Stimulated activated naive B cell treated with anti-CD40 and anti-IgM and Interleukin-4, amounts not matched to agents 10 μg/mL and 1 μg/mL and 100 μg/mL, for 72 hours (primary cell): ENCODE data around the gene MMP23B.
A peak's percentile ranks its signal among the peaks of the same experiment; 100 is the strongest.
"Not testable (repeated sequence)": the region's sequence is repeated elsewhere in the genome, so short reads cannot be mapped to it uniquely, and the experiment has no call there.

Experiments used
- ATAC-seq, 2 donors: fragments of 150-1000 bp; cut with Tn5 transposase; replicated peaks; 2 replicates each; pipeline ENCODE4 v1.10.0; 2021; ENCODE audit warnings: moderate library complexity in 1 of 2
- DNase-seq: peaks from one replicate; pipeline ENCODE4 v3.0.0; 2021
- H3K27ac Mint-ChIP-seq: one replicate; pipeline ENCODE4 v1.8.0; 2022; ENCODE audit warnings: mild to moderate bottlenecking, mixed read lengths
- H3K27me3 Mint-ChIP-seq, 2 donors: one replicate each; pipeline ENCODE4 v1.8.0; 2022; ENCODE audit warnings: mixed read lengths in 2 of 2
- H3K36me3 Mint-ChIP-seq, 2 donors: one replicate each; pipeline ENCODE4 v1.8.0; 2022; ENCODE audit warnings: mixed read lengths in 2 of 2, mild to moderate bottlenecking in 1 of 2
- H3K4me1 Mint-ChIP-seq, 2 donors: one replicate each; pipeline ENCODE4 v1.8.0; 2022; ENCODE audit warnings: mixed read lengths in 2 of 2, mild to moderate bottlenecking in 1 of 2
- H3K4me3 Mint-ChIP-seq, 2 donors: one replicate each; pipeline ENCODE4 v1.8.0; 2022; ENCODE audit warnings: mild to moderate bottlenecking in 2 of 2, mixed read lengths in 2 of 2, moderate library complexity in 1 of 2
- H3K9me3 Mint-ChIP-seq, 2 donors: one replicate each; pipeline ENCODE4 v1.8.0; 2022; ENCODE audit warnings: mixed read lengths in 2 of 2, mild to moderate bottlenecking in 1 of 2

MMP23B gene

DNA sequence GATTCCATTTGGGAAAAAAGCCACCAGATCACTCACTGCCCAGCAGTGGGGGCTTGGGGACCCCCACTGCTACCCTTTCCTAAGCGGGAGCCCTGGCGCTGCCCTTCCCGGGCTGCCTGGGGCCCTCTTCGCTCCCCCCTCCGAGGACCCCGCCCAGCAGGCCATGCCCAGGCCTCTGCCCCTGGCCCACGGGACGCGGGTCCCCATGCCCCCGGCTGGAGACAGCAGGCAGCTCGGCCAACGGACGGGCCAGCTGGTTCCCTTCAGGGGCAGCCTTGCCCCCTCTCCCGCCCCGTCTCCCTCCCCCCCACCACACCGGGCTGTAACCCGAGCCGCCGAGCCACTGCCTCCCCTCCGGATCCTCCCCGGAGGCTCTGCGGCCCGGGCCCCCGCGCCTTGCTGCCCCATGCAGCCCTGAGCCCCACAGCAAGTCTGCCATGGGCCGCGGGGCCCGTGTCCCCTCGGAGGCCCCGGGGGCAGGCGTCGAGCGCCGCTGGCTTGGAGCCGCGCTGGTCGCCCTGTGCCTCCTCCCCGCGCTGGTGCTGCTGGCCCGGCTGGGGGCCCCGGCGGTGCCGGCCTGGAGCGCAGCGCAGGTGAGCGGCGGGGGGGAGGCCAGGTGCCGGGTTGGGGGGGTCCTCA, at the start of gene MMP23B:
Gene MMP23B, plus strand, starts transcription at position 392 of the 639 bp plus-strand sequence. Its CDS starts 46 bp downstream, at position 438.
- no peak for DNase-seq
- H3K36me3 Mint-ChIP-seq, result peaks cover 4 to 8% of the 10 kb centered on the region in 2 donors
- peak within 1 kb of the TSS; percentile 91 for H3K27ac Mint-ChIP-seq
- peaks cover 0 to 2% of the 10 kb centered on the region in 2 donors for H3K9me3 Mint-ChIP-seq
- no peak for ATAC-seq
- peaks cover 9 to 11% of the 10 kb centered on the region in 2 donors for H3K27me3 Mint-ChIP-seq
- H3K4me1 Mint-ChIP-seq, result peaks cover 4 to 5% of the 10 kb centered on the region in 2 donors
- H3K4me3 Mint-ChIP-seq, result peak within 1 kb of the TSS; percentile 41 to 55

DNA sequence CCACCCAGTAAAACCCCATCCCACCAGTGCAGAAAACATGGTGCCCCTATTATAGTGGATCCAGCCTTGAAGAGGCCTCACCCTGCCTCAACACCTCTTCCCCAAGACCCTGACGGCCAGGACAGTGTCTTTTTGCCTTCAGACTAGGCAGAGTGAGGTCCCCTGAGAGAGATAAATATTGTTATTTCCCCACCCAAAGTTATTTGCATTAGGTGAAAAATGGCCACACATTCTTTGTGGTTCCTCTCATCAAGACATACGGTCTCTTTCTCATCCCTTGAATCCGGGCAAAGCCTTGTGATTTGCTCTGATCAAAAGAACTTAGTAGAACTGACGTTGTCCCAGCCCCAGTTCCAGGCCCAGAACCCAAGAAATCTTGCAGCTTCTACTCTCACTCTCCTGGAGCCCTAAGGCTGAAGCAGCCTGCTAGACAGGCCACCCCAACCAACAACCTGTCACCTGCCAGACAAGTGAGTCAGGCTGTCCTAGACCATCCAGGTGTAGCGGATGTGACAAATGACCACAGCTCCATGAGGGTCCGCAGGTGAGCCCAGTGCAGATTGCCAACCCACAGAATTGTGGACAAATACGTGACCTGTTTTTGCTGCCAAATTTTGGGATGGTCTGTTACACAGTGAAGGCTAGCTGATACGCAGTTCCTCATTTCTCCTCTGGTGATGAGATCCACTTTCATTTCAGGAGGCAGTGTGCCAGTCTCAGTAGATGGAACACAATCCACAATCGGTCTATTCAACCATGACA, 49.2 kb upstream of the MMP23B start:
- Mint-ChIP-seq H3K9me3 (no peaks in the 10 kb centered on the region), H3K4me1 (no peaks in the 10 kb centered on the region), H3K27ac (no peak overlapping the region), H3K4me3 (no peak overlapping the region), H3K27me3 (peaks cover 9 to 18% of the 10 kb centered on the region in 2 donors), H3K36me3 (no peaks in the 10 kb centered on the region)
- DNase-seq, result no peak
- ATAC-seq, result peak in 1 of 2 donors; percentile 27

DNA sequence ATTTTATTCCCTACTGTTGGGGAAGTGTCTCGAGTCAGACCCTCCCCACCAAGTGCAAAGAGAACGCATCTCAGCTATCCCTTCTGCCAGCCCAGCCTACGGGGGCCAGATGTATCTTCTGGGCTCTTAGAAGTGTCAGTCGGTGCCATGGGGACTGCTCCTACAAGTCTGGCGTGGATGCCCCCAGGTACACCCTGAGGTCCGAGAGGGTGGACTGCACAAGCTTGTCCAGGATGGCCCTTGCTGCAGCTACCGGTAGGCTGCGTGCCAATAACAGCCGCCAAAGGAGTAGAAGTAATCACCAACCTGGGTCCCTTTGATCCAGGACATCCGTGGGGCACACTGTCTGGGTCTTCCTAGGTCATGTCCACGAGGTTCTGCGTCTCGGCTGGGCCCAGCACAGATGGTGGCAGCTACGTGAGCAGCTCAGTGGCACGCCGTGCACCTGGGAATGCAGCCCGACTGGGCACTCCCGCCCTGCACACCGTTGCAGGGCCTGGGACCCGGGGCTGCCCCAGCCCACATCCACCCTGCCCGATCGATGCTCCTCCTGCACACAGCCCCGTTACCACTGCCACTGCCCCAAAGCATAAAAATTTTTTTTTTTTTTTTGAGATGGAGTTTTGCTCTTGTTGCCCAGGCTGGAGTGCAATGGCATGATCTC, 48.5 kb upstream of the MMP23B start:
- Mint-ChIP-seq H3K36me3 (no peaks in the 10 kb centered on the region), H3K4me3 (no peak overlapping the region), H3K9me3 (no peaks in the 10 kb centered on the region), H3K27me3 (peaks cover 10 to 20% of the 10 kb centered on the region in 2 donors), H3K27ac (no peak overlapping the region), H3K4me1 (no peaks in the 10 kb centered on the region)
- DNase-seq, result no peak
- ATAC-seq, result no peak

DNA sequence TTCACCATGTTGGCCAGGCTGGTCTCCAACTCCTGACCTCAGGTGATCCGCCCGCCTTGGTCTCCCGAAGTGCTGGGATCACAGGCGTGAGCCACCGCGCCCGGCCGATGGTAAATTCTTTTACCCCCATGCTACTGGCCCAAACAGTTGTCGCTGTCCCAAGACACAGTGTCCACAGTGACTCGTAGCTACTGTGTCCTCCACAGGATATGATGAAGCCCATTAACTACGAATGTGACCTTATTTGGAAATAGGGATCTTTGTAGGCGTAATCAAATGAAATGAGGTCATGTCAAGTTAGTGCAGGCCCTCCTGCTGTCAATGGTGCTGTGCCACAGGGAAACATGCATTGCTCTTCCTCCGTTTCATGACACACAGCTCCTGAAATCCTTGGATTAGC, 40.5 kb upstream of the MMP23B start:
- H3K36me3 Mint-ChIP-seq, result no peaks in the 10 kb centered on the region
- H3K4me1 Mint-ChIP-seq, result no peaks in the 10 kb centered on the region
- DNase-seq, result no peak
- H3K4me3 Mint-ChIP-seq, result no peak overlapping the region
- no peak for ATAC-seq
- H3K9me3 Mint-ChIP-seq, result no peaks in the 10 kb centered on the region
- no peak overlapping the region for H3K27ac Mint-ChIP-seq
- H3K27me3 Mint-ChIP-seq, result peaks cover 12% of the 10 kb centered on the region in 2 donors

DNA sequence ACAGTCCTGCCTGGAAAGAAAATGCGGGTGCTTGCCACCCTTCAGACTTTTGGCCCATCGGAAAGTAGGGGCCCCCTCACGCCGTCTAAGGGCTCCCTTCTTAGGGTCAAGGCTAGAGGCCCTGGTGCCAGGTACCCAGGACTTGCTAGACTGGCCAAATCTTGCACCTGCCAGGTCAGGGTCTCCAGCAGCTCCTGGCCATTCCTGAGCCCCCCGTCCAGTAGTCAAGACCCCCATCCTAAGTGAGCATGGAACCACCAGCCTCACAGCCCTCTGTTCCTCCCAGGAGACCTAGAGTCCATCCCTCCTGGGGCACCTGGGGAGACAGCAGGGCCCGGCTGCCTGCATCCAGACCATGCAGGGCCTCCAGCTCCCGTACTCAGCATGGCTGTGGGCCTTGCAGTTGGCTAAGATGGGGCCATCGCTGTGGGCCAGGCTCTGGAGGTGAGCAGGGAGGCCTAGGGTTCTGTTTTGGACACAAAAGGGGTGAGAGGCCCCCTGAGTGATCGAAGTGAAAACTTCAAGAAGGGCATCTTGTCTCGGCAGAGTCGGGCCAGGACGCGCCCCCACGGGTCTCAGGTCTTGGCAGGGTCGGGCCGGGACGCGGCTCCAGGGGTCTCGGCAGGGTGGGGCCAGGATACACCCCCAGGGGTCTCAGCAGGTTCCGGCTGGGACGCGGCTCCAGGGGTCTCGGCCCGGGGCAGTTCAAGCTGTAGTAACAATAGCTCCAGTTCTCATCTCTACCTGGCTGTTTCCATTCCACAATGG, 38.0 kb upstream of the MMP23B start:
- Mint-ChIP-seq H3K36me3 (no peaks in the 10 kb centered on the region), H3K4me3 (no peak overlapping the region), H3K27ac (no peak overlapping the region), H3K4me1 (peaks cover 4 to 9% of the 10 kb centered on the region in 2 donors), H3K9me3 (no peaks in the 10 kb centered on the region), H3K27me3 (peaks cover 9 to 17% of the 10 kb centered on the region in 2 donors)
- DNase-seq (no peak), ATAC-seq (peak in 1 of 2 donors; percentile 32)

DNA sequence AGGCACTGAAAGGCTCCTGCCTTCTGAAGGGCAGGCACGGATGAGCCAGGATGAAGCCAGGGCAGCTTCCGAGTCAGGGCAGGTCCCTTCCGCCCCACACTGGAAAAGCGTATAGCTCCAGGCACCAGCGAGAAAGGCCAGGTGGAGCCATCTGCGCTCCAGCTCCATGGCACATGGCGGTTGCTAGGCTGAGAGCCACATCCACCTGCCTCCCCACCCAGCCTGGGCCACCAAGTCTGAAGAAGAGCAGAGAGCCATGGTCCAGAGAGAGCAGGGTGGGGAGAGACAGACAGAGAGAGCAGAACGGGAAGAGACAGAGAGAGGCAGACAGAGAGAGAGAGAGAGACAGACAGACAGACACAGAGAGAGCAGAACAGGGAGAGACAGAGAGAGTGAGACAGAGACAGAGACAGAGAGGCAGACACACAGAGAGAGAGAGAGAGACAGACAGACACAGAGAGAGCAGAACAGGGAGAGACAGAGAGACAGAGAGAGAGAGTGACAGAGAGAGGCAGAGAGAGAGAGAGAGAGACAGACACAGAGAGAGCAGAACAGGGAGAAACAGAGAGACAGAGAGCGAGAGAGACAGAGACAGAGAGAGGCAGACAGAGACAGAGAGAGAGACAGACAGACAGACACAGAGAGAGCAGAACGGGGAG, 37.2 kb upstream of the MMP23B start:
- H3K4me1 Mint-ChIP-seq, result peaks cover 5 to 11% of the 10 kb centered on the region in 2 donors
- ATAC-seq (peak in 1 of 2 donors; percentile 33), DNase-seq (no peak)
- H3K27me3 Mint-ChIP-seq, result peaks cover 9 to 17% of the 10 kb centered on the region in 2 donors
- H3K27ac Mint-ChIP-seq, result no peak overlapping the region
- no peaks in the 10 kb centered on the region for H3K36me3 Mint-ChIP-seq
- H3K9me3 Mint-ChIP-seq, result no peaks in the 10 kb centered on the region
- no peak overlapping the region for H3K4me3 Mint-ChIP-seq

DNA sequence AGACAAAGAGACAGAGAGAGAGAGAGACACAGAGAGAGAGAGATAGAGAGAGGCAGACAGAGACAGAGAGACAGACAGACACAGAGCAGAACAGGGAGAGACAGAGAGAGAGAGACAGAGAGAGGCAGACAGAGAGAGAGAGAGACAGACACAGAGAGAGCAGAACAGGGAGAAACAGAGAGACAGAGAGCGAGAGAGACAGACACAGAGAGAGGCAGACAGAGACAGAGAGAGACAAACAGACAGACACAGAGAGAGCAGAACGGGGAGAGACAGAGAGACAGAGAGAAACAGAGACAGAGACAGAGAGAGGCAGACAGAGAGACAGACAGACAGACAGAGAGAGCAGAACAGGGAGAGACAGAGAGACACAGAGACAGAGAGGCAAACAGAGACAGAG, 36.6 kb upstream of the MMP23B start:
- not testable (repeated sequence) for DNase-seq, H3K27ac Mint-ChIP-seq, ATAC-seq, H3K4me3 Mint-ChIP-seq, H3K36me3 Mint-ChIP-seq, H3K9me3 Mint-ChIP-seq
- Mint-ChIP-seq H3K27me3 (peaks cover 6 to 14% of the 10 kb centered on the region in 2 donors), H3K4me1 (peaks cover 5 to 11% of the 10 kb centered on the region in 2 donors)

DNA sequence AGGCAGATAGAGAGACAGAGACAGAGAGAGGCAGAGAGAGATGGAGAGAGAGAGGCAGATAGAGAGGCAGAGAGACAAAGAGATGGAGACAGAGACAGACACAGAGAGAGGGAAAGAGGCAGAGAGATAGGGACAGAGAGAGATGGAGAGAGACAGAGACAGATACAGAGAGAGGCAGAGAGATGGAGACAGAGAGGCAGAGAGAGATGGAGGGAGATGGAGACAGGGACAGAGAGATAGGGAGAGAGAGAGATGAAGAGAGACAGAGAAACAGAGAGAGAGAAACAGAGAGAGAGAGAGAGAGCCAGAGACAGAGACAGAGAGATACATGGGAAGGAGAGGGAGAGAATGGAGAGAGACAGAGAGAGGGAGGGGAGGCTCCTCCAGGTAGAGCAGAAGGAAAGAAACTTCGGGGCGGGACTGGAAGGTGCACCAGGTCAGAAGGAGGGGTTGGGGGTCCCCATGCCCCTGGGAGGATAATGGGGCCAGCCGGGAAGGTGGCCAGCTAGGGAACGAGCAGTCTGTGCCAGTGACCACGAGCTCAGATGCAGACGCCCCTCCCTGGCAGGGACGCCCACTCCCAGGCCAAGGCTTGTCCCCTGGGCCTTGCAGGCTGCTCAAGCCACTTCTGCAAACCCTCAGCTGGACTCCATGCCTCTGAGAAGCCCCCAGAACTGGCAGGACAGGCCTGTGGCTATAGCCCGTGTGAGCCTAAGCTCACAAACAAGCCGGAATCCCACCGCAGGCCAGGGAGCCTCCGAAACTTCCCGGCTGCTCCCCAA, 35.3 kb upstream of the MMP23B start:
- Mint-ChIP-seq H3K36me3 (no peaks in the 10 kb centered on the region), H3K4me3 (no peak overlapping the region), H3K4me1 (peaks cover 7 to 12% of the 10 kb centered on the region in 2 donors), H3K27me3 (peaks cover 6 to 19% of the 10 kb centered on the region in 2 donors), H3K27ac (no peak overlapping the region), H3K9me3 (no peaks in the 10 kb centered on the region)
- ATAC-seq (no peak), DNase-seq (no peak)

DNA sequence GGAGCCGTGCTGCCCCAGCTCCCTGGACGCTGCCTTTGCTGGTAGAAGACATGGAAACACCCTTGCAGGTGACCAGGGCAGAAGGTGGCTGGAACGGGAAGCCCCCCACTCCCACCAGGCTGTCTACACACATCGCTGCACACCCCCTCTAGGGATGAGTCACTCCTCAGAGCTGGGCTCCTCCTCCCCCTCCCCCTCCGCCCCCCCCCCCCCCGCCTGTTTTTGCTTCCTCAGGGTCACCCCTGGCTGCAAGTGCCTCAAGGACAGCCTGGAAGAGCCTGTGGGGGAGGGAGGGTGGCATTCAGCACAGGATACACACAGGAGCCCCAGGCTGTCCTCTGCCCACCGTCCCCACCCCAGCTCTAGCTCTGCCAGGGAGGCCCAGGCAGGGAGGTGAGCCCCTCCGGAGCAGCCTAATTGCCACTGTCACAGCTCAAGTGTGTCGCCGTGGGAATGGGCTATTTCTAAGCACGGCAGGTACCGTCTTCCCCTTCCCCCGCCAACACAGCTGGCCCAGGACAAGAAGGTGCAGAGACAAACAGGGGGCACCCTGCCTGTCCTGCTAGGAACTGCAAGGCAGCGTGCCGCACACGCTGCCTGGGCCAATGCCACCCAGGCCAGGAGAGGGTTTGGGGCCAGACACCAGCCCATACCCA, 34.6 kb upstream of the MMP23B start:
- no peak overlapping the region for H3K4me3 Mint-ChIP-seq
- peaks cover 12 to 19% of the 10 kb centered on the region in 2 donors for H3K4me1 Mint-ChIP-seq
- DNase-seq, result no peak
- H3K36me3 Mint-ChIP-seq, result no peaks in the 10 kb centered on the region
- peaks cover 6 to 19% of the 10 kb centered on the region in 2 donors for H3K27me3 Mint-ChIP-seq
- H3K9me3 Mint-ChIP-seq, result no peaks in the 10 kb centered on the region
- no peak overlapping the region for H3K27ac Mint-ChIP-seq
- peak; percentile 54 to 57 for ATAC-seq

DNA sequence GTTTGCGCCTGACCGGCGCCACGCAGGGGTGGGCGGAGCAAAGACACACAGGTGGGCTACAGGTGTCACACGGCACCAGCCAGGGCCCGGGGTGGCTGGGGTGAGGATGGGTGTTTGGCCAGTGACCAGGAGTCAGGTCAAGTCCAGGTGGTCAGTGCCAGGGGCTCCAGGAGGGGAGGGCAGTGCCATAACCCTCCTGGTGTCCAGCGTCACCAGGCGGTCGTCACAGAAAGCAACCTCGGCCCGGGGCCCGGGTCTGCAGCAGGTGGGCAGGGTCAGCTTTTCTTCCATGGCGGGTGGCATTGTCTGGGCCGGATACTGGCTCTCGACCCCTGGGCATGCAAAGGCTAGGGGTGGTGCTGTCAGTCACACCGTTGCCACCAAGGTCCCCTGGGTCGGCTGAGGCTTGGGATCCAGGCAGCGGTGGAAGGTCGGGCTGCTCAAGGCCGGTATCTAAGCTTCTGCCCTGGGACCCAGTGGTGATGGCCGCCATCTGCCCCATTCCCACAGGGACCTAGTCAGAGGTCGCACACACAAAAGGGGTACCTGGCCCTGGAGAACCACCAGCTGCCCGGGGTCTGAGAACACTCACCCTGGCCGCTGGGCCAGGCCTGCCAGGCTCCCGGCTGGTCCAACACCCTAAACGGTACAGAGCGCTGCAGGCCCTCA, 33.8 kb upstream of the MMP23B start:
- no peaks in the 10 kb centered on the region for H3K36me3 Mint-ChIP-seq
- H3K27ac Mint-ChIP-seq, result no peak overlapping the region
- H3K4me3 Mint-ChIP-seq, result peak overlapping the region in 1 of 2 donors; percentile 77
- peaks cover 6 to 19% of the 10 kb centered on the region in 2 donors for H3K27me3 Mint-ChIP-seq
- peaks cover 18 to 27% of the 10 kb centered on the region in 2 donors for H3K4me1 Mint-ChIP-seq
- H3K9me3 Mint-ChIP-seq, result no peaks in the 10 kb centered on the region
- DNase-seq (no peak), ATAC-seq (no peak)

DNA sequence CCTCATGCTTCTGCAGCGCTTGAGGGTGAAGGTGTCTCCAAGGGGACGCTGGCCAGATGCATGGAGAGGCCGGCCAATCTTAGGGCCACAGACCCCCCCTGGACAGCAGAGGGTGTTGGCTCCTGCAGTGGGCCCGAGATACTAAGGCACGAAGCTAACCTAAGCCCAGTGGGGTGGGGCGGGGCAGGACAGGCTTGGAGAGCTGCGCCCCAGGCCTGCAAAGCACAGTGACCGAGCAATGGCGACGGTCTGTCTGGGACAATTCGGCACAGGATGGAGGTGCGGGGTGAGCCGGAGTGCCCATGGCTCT, 33.3 kb upstream of the MMP23B start:
- peaks cover 18 to 31% of the 10 kb centered on the region in 2 donors for H3K4me1 Mint-ChIP-seq
- DNase-seq (no peak), ATAC-seq (no peak)
- peak overlapping the region; percentile 77 for H3K27ac Mint-ChIP-seq
- H3K4me3 Mint-ChIP-seq, result peak overlapping the region; percentile 77 to 80
- peaks cover 6 to 19% of the 10 kb centered on the region in 2 donors for H3K27me3 Mint-ChIP-seq
- no peaks in the 10 kb centered on the region for H3K9me3 Mint-ChIP-seq
- H3K36me3 Mint-ChIP-seq, result no peaks in the 10 kb centered on the region
